NK-92 (cell line): ENCODE measurements around the gene RNF215.

Experiments used
- DNase-seq: peaks from one replicate; lab custom pipeline; 2025; ENCODE audit not compliant: unreplicated experiment; lab: John Stamatoyannopoulos, UW

Gene RNF215

GRCh38 chr22:30397656-30398635, 10.7 kb upstream of the RNF215 start:
- no peak for DNase-seq

- DNase-seq = no peak
Measured at GRCh38 chr22:30396871-30397655, 9.9 kb upstream of the RNF215 start, which contains the start of gene SEC14L2. SEC14L2 (plus strand) TSS chr22:30397018; CDS start chr22:30397117, 99 bp downstream.

- no peak for DNase-seq
Measured at GRCh38 chr22:30393885-30394284, 6.7 kb upstream of the RNF215 start.

- DNase-seq = no peak
Measured at GRCh38 chr22:30393322-30393680, 6.1 kb upstream of the RNF215 start.

- DNase-seq = no peak
Measured at GRCh38 chr22:30392661-30393321, 5.6 kb upstream of the RNF215 start.

GRCh38 chr22:30390974-30391691, 3.9 kb upstream of the RNF215 start:
- no peak for DNase-seq

- no peak for DNase-seq
Measured at GRCh38 chr22:30386608-30386959, 627 bp downstream of the RNF215 start.

GRCh38 chr22:30385942-30386341, 1.3 kb downstream of the RNF215 start:
- DNase-seq = no peak

GRCh38 chr22:30383061-30383460, 4.2 kb downstream of the RNF215 start:
- DNase-seq = no peak

GRCh38 chr22:30382340-30382739, 4.9 kb downstream of the RNF215 start:
- no peak for DNase-seq

- DNase-seq = no peak
Measured at GRCh38 chr22:30381264-30381663, 5.9 kb downstream of the RNF215 start.

GRCh38 chr22:30380011-30380410, 7.2 kb downstream of the RNF215 start:
- no peak for DNase-seq

- no peak for DNase-seq
Measured at GRCh38 chr22:30375312-30375849, 11.8 kb downstream of the RNF215 start.

GRCh38 chr22:30373331-30374325, 13.6 kb downstream of the RNF215 start:
- no peak for DNase-seq

GRCh38 chr22:30372915-30373314, 14.3 kb downstream of the RNF215 start:
- no peak for DNase-seq

GRCh38 chr22:30371981-30372380, 15.2 kb downstream of the RNF215 start:
- DNase-seq = no peak

GRCh38 chr22:30371321-30371720, 15.9 kb downstream of the RNF215 start:
- no peak for DNase-seq

GRCh38 chr22:30370641-30371230, 16.5 kb downstream of the RNF215 start:
- DNase-seq = no peak

GRCh38 chr22:30368420-30368819, 18.8 kb downstream of the RNF215 start:
- DNase-seq = no peak
